GM11168 (cell line): ENCODE measurements around the gene CX3CR1.
"Not testable (repeated sequence)": the region's sequence is repeated elsewhere in the genome, so short reads cannot be mapped to it uniquely, and the experiment has no call there.

Source experiments
- in situ Hi-C: fragments of 300-500 bp; cut with MboI; formaldehyde crosslinking; loops from one replicate; pipeline ENCODE4 v1.12.0; 2022; ENCODE audit warnings: low sequenced_read_pairs; ENCODE audit not compliant: unreplicated experiment

CX3CR1 gene

DNA sequence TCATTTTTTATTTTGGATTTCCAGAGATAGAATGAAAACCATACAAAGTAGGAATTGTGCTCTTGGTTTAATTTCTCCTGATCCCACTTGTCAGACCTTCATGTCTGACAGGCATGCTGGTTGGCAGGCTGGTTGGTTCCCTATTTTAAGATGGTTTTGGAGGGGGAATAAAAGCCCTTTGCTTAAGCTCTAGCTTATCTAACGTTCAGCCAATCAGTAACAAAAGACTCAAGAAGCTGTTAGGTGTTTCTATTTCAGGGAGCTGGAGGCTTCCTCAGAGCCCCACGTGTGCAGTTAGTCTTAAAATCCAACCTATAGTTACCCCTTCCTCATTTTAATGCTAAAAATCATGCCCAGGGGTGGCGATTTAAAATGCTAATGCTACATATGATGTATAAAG, 47.0 kb downstream of the CX3CR1 start:
- in situ Hi-C loops = no loop called here

GRCh38 chr3:39230453-39230852, 49.4 kb downstream of the CX3CR1 start:
- in situ Hi-C loops = no loop called here

DNA sequence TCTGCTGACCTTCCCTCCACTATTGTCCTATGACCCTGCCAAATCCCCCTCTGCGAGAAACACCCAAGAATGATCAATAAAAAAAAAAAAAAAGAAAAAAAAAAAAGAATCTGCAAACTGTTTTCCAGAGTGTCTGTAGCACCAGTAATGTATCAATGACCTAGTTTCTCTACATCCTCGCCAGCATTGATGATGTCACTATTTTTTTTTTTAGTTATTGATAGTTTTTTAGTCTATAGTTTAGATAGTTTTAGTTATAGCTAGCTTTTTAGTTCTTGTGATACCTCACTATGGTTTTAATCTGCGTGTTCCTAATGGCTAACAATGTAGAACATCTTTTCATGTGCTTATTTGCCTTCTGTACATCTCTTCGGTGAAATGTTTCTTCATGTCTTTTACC, 51.3 kb downstream of the CX3CR1 start:
- in situ Hi-C loops = no loop called here

- in situ Hi-C loops = not testable (repeated sequence)
These were observed 52.2 kb downstream of the CX3CR1 start for GRCh38 chr3:39227596-39227995.

DNA sequence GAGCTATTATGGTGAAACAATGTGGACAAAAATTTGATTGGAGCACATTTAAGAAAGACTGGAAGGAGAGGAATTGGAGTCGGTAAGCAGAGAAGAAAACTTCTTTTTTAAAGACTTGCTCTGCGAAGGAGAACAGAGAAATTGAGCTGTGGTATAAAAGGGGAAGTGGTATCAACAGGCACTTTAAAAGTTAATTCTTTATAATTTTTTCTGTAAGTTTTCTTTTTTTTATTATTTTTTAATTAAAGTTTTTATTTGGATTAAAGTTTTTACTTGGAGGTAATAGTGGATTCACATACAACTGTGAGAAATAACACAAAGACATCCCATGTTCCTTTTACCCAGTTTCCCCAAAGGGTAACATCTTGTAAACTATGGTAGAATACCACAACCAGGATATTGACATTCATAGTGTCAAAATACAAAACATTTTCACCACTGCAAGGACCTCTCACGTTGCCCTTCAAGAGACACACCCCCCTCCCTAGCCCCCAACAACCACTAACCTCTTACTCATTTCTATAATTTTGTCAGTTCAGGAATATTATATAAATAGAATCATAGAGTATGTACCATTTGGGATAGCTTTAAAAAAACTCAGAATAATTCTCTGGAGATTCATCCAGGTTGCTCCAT, 53.6 kb downstream of the CX3CR1 start:
- in situ Hi-C loops = no loop called here

DNA sequence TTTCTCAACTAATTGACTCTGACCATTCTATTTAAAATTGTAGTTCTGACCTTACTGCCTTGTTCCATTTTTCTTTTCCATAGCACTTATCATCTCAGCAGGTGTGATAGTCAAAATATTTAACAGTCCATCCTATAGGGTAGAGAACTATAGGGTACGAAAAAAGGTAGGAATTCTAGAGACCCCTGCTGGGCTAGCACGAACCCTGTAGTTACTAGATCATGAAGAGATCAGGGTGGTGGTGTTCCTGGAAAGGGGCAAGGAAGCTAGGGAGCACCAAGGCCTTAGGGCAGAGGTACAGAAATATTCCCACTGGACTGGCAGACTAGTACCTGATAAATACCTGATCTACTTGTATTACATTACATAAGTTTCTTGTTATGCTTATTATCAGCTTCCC, 55.5 kb downstream of the CX3CR1 start:
- in situ Hi-C loops = no loop called here

GRCh38 chr3:39222939-39223338, 56.9 kb downstream of the CX3CR1 start:
- in situ Hi-C loops = no loop called here

GRCh38 chr3:39222462-39222861, 57.4 kb downstream of the CX3CR1 start:
- in situ Hi-C loops = no loop called here

- in situ Hi-C loops = no loop called here
These were observed 58.7 kb downstream of the CX3CR1 start for GRCh38 chr3:39221141-39221530.

GRCh38 chr3:39220407-39221140, 59.3 kb downstream of the CX3CR1 start:
- in situ Hi-C loops = no loop called here

- in situ Hi-C loops = no loop called here
These were observed 60.1 kb downstream of the CX3CR1 start for GRCh38 chr3:39219702-39220101.

GRCh38 chr3:39216176-39216790, 63.6 kb downstream of the CX3CR1 start:
- in situ Hi-C loops = no loop called here

DNA sequence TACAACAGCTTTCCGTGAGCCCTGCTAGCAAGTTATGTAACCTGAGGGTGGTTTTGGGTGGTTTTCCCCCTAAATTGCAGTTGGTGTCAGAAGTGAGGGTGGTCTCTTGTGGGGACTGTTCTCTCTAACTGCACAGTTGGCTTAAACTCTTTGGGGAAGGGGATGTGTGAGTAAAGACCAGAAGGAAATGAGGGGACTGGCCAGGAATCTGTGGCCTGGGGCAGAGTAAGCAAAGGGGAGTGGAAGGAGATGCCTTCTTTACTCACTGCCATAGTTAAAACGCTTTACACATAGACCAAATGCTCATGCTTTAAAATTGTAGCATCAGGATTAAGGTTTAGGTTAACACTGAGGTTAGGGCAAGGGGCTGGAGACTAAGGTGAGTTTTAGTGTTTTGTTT, 66.2 kb downstream of the CX3CR1 start:
- in situ Hi-C loops = no loop called here
